NCI-H2171 (cell line): Measurements from ENCODE around the gene ATP1A4.
A peak's percentile ranks its signal among the peaks of the same experiment; 100 is the strongest.

Source experiments
- DNase-seq: peaks from one replicate; lab custom pipeline; 2025; lab: John Stamatoyannopoulos, UW

The ATP1A4 gene

DNA sequence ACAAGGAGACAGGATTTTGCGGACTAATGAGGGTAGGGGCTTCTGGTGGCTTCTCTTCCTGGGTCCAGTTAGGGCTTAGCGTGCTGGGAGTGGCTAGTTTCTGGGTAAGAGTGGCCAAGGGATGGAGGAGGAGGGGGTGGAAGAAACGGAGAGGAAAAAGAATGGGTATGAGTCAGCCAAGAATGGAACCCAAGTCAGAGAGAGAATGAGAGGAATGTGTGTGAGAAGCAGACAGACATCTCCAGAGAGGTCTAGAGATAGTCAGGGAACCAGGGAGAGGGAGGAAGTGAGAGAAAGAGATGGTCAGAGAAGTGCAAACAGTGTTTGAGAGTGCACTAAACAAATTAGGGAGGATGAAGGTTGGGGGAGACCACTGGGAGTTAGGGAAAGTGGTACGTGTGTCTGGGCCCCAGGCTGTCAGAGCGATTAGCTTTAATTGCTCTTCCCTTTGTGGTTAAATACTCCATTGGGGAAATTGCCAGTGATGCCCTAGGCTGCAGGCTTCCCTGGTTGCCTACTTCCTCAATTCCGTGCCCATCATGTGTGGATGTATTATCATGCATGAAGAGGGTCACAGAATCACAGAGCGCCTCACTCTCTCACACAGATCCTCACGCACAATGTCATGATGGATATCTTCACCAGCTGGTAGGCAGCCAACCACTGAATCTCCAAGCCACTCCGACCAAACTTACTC is 55.2 kb downstream of the ATP1A4 start:
- DNase-seq, result no peak

DNA sequence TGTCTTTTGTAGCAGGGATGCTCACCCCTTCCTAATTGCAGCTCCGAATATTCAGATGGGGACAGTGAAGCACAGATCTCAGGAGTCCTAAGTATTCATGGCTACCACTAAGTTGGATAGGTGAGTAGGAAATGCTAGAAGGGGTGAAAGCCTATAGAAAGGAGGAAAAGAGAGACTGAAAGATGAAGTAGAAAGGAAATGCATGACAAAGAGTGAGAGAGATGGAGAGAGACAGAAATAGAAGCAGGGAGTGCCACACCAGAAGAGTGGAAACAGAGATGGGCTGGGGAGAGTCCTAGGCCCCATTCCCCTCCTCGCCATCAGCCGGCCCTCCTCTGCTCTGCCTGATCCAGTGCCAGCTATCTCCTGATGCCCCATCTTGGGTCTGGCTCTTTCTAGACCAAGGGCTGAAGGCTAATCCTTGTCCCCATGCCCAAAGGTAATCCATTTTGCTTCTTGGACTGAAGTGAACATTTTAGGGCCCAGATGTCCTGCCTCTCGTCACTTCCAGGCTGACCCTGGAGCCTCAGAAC is 55.8 kb downstream of the ATP1A4 start:
- no peak for DNase-seq

GRCh38 chr1:160207771-160208556 is 56.6 kb downstream of the ATP1A4 start:
- no peak for DNase-seq

DNA sequence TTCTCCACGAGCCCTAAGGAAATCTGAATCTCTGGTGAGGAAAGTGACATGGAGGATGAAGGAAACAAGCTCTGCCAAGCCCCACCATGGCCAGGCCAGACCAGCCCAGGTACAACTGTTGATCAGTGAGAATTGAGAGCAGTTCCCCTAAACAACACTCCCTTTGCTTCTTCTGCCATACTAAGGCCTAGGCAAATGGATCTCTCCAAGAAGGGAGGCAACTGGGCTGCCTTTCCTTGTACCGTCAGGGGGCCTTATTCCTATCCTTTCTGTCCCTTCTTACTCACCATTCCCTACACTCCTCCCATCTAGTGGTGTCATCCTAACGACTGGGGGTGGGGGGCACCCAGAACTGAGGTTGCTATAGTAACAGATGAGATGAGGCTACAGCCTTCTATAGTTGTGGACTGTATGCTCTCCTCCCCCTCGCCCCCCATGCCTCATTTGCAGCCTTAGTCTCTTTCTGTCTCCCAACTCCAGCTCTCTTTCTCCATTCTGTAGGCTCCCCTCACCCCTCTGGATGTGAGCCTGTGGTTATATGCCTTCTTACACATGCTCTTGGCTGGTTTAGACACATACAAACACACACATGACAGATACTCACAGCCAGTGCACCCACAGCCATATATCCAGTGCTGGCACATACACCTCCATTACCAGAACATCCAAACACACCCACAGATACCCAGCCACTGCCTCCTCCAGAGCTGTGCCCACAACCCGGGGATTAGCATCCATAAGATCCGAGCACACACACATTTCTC is 57.3 kb downstream of the ATP1A4 start:
- DNase-seq, result no peak

DNA sequence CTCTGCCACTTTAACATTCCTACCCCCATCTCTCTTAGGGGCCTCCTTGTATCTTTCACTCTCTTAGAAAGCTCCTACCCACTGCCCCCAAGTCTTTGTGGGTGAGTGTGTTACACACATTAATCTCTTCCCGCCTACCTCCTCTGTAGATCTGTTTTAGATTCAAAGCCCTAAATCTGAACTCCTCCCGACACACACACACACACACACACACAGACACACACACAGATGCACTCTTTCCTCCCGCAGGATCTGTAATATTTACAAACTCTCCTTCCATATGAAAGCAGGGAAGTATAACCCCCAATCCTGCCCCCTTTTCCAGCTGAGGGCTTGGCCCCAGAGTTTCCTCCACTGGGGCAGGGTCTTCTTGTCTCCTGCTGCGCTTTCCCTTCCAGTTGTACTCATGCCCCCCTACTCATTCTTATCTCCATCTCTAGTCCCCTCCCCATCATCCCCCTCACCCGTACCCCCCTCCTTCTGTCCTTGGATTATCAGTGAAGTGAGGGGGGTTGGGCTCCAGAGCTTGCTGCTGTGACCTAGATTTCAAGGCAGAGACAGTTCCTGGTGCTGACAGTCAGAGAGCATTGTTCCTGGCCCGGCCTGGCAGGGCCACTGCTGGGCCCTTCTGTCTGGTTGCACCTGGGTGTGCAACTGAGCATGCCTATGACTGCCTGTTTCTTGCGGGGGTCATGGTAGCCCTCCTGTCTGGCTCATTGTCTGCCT is 58.1 kb downstream of the ATP1A4 start:
- no peak for DNase-seq

- no peak for DNase-seq
These were observed 59.2 kb downstream of the ATP1A4 start for GRCh38 chr1:160210561-160210960.

DNA sequence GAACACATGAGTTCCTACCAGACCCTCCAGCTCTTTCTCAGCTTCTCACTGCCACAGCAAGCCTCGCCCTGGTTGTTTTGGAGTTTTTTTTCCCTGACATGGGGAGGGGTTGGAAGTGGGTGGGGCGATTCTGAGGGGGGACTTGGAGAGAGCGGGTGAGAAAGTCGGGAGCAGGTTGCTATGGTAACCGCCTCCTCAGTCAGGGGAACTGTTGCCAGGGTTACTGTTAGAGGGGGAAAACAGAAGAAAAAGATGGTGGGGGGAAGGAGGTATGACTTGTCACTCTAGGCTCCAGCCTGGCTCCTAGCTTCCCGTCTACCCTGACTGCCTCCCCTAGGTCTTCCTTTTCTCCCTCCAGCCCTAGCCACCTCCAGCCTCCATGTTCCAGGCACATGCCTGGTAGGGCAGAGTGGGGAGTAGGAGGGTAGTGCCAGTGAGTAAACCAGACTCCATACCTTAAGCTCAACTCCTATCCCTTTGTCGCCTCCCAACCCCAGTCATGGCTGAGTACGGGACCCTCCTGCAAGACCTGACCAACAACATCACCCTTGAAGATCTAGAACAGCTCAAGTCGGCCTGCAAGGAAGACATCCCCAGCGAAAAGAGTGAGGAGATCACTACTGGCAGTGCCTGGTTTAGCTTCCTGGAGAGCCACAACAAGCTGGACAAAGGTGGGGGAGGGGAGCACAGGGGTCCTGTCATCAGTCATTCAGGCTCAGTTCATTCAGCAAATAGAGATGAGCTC is 59.8 kb downstream of the ATP1A4 start:
- no peak for DNase-seq

DNA sequence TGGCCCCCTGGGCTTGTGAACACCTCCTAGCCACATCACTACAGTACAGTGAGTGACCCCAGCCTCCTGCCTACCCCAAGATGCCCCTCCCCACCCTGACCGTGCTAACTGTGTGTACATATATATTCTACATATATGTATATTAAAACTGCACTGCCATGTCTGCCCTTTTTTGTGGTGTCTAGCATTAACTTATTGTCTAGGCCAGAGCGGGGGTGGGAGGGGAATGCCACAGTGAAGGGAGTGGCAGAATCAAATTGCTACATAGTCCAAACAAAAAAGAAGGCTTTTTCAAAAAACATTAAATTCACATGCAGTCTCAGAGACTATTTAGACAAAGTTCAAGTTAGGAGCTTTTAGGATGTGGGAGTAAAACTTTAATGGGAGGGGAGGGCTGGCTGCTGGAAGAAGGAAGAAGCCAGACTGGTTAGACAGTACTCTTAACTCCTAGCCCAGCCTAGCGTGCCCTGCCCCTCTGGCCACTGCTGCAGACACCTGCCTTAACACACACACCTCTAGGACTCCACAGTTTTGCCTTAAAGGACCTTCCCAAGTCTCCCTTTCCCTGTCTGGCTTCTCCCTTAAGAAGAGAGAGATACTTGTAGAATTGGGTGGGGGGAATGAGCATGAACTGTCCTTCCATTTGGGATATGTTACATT is 63.2 kb downstream of the ATP1A4 start:
- no peak for DNase-seq

GRCh38 chr1:160216301-160216700 is 64.9 kb downstream of the ATP1A4 start:
- DNase-seq, result no peak

GRCh38 chr1:160217481-160218051 is 66.2 kb downstream of the ATP1A4 start:
- no peak for DNase-seq

DNA sequence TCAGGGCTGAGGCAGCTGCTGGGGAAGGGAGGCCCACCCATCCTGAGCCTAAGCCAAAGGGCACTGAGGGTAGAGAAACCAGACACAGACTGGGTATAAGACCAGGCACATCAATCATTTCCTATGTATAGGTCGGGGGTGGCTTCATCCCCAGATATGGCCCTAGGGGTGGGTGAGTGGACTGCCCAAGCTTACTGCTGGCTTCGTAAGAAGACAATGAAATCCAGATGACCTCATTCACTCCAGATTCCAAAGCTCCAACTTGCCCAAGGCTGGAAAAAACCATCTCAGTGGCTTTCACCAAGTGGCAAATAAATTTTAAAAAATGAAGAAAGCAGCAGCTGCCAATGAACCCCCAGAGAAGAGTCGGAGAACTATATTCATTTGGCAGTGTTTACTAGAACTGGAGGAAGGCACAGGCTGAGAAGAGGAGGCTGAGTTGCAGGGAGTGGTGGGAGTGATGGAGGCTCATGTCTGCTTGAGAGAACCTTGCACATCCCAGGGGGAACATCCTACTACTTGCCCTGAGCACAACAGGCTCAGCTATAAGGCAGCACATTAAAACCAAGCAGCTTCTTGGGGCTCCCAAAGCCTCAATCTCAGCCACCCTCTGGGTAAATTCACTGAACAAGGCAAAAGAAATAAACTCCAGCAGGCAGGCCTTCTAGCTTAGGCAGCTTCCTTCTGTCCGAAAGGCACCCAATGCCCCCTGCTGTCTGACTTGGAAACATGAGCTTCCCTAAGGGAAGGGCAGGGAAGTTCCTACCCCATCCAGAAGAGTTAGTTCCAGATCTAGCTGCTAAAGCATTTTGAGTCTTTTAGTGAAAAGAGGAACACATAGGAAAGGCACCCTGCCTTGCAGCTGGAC is 67.9 kb downstream of the ATP1A4 start:
- DNase-seq, result peak; percentile 12

- no peak for DNase-seq
These were observed 68.9 kb downstream of the ATP1A4 start for GRCh38 chr1:160220301-160220700.

DNA sequence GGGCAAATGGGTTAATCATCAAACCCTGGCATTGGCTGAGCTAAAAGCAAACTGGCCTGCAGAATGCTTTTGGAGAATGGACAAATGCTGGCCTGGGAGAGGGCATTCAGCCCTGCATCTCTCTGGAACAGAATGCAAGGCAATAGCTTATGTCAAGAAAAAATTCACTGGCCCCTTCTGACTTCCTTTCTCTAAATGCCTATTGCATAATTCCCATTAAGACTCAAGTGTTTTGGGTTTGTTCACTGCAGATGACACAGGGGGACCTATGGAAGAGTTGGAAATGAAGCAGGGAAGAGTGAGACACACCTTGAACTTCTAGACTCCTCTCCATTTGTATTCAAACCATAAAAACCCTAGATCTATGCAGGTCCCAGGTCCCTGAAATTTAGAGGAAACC is 69.7 kb downstream of the ATP1A4 start:
- no peak for DNase-seq

DNA sequence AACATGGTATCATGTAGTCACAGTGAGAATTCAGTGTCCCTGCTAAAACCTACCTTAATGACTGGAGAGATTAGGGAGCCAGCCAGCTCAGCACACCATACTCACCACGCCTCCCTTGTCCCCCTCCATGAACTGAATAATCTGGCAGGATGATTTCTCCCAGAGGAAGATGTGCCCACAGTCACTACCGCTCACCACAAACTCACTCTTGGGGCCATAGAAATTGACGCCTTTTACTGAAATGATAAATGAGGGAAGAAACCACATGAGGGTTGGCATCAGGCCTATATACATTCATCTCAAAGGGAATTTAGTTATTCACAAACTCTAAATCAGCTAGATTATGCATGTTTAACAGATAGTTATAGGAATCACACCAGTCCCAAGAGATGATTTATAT is 71.1 kb downstream of the ATP1A4 start:
- no peak for DNase-seq

DNA sequence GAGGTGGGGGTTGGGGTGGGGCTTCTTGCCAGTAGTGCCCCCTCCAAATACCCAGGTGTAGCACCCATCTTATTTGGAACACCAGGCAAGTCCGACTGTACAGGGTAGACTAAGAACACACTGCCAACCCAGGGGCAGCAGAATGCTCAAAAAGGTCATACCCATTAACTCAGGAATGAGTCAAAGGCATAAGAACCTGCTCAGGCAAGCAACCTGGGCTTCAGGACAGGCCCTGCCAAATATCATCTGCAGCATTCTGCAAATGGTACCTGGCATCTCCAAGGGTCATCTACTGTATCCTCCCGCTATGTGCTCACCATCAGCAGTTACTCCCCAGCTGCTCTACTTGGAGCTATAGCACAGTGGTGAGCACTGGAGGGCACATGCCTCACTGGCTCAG is 73.2 kb downstream of the ATP1A4 start:
- no peak for DNase-seq

DNA sequence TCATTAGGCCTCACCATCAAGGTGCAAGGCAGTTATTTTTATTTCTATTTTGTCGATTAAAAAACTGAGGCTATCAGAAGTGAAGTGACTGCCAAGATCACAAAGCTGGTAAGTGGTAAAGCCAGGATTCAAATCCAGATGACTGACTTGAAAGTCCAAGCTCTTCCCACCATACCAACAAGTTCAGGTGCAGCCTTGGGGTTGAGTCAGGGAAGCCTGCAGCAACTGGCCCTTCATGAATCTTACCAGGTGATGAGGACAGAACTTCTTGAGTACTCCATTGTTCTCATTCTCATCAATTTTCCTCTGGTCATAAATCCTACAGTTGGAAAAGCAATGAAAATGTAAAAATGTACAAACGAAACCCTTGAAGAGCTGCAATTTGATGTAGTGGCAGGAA is 73.9 kb downstream of the ATP1A4 start:
- no peak for DNase-seq

GRCh38 chr1:160226623-160227022 is 75.2 kb downstream of the ATP1A4 start:
- no peak for DNase-seq

GRCh38 chr1:160227034-160227433 is 75.6 kb downstream of the ATP1A4 start:
- no peak for DNase-seq

DNA sequence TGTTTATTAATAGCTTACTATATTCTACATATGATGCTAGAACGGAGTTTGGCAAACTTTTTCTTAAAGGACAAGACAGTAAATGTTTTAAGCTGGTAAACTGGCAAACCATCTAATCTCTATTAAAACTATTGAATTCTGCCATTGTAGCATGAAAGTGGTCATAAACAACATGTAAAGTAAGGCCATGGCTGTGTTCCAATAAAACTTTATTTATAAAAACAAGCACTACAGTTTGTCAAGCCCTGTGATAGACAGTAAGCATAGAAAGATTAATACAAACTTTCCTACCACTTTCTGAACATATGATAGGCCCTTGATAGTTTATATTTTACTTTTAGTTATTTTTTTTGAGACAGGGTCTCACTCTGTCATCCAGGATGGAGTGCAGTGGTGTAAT is 76.2 kb downstream of the ATP1A4 start:
- no peak for DNase-seq
